WTC11 (cell line): Measurements from ENCODE around the gene STKLD1. TPM values are rescaled to one million over a fixed set of nuclear protein-coding genes. Genes with fewer than 3 reads are reported as not detected.

Experiments used
- ATAC-seq: fragments of 200-7000 bp; cut with Tn5 transposase; 2 replicates; pipeline ENCODE4 v1.10.0; 2021; ENCODE audit warnings: mild to moderate bottlenecking, moderate library complexity
- CTCF ChIA-PET: fragments of 300-600 bp; sonication (Branson Sonifier 250); formaldehyde crosslinking; loops from one replicate; lab custom pipeline; 2021; ENCODE audit warnings: antibody characterized with exemption; lab: Charles Lee
- POLR2A ChIA-PET: fragments of 350-600 bp; sonication (Branson Sonifier 250); formaldehyde crosslinking; loops from one replicate; lab custom pipeline; 2021; ENCODE audit warnings: antibody characterized with exemption; lab: Charles Lee
- DNase-seq: peaks from one replicate; pipeline ENCODE4 v3.0.0; 2021; ENCODE audit warnings: low spot score
- H3K27ac Mint-ChIP-seq: 2 replicates; pipeline ENCODE4 v1.8.0; 2021; ENCODE audit warnings: mixed read lengths
- H3K27me3 Mint-ChIP-seq: 2 replicates; pipeline ENCODE4 v1.8.0; 2021; ENCODE audit warnings: low read depth, mild to moderate bottlenecking, moderate library complexity, mixed read lengths
- H3K36me3 Mint-ChIP-seq: 2 replicates; pipeline ENCODE4 v1.8.0; 2021; ENCODE audit warnings: mixed read lengths
- H3K4me1 Mint-ChIP-seq: 2 replicates; pipeline ENCODE4 v1.8.0; 2022; ENCODE audit warnings: mixed read lengths
- H3K4me3 Mint-ChIP-seq: 2 replicates; pipeline ENCODE4 v1.8.0; 2021; ENCODE audit warnings: mild to moderate bottlenecking, moderate library complexity, mixed read lengths
- H3K9me3 Mint-ChIP-seq: 2 replicates; pipeline ENCODE4 v1.8.0; 2021; ENCODE audit warnings: mixed read lengths
- ARID4B ChIP-seq: sonication (generic); formaldehyde crosslinking; IDR thresholded peaks from 2 replicates; pipeline ENCODE4 v1.8.0; 2023; ENCODE audit warnings: missing genetic modification reagents, mild to moderate bottlenecking, borderline replicate concordance
- ATF6 ChIP-seq: sonication (generic); formaldehyde crosslinking; IDR thresholded peaks from 2 replicates; pipeline ENCODE4 v1.8.1; 2023; ENCODE audit warnings: mild to moderate bottlenecking, missing genetic modification reagents
- CREM ChIP-seq: sonication (generic); formaldehyde crosslinking; IDR thresholded peaks from 2 replicates; pipeline ENCODE4 v1.8.1; 2022; ENCODE audit warnings: mild to moderate bottlenecking, missing genetic modification reagents, moderate library complexity
- E2F5 ChIP-seq: sonication (generic); formaldehyde crosslinking; IDR thresholded peaks from 2 replicates; pipeline ENCODE4 v1.8.1; 2022; ENCODE audit warnings: mild to moderate bottlenecking, moderate library complexity, missing genetic modification reagents
- ESRRA ChIP-seq: sonication (generic); formaldehyde crosslinking; IDR thresholded peaks from 2 replicates; pipeline ENCODE4 v1.8.1; 2022; ENCODE audit warnings: mild to moderate bottlenecking, missing genetic modification reagents, borderline replicate concordance
- FOXP4 ChIP-seq: sonication (generic); formaldehyde crosslinking; IDR thresholded peaks from 2 replicates; pipeline ENCODE4 v1.8.0; 2022; ENCODE audit warnings: mild to moderate bottlenecking, missing genetic modification reagents
- JUN ChIP-seq: sonication (generic); formaldehyde crosslinking; IDR thresholded peaks from 2 replicates; pipeline ENCODE4 v1.8.0; 2023; ENCODE audit warnings: mild to moderate bottlenecking, missing genetic modification reagents
- KAT7 ChIP-seq: sonication (generic); formaldehyde crosslinking; IDR thresholded peaks from 2 replicates; pipeline ENCODE4 v1.8.1; 2023; ENCODE audit warnings: missing genetic modification reagents, mild to moderate bottlenecking, borderline replicate concordance
- MLX ChIP-seq: sonication (generic); formaldehyde crosslinking; IDR thresholded peaks from 2 replicates; pipeline ENCODE4 v1.8.1; 2023; ENCODE audit warnings: mild to moderate bottlenecking, missing genetic modification reagents, moderate library complexity
- NFATC4 ChIP-seq: fragments of 250-450 bp; sonication (Bioruptor Pico); IDR thresholded peaks from 2 replicates; pipeline ENCODE4 v1.9.0; 2021; ENCODE audit warnings: mild to moderate bottlenecking
- NR2C2 ChIP-seq: sonication (generic); formaldehyde crosslinking; IDR thresholded peaks from 2 replicates; pipeline ENCODE4 v1.8.0; 2022; ENCODE audit warnings: mild to moderate bottlenecking, missing genetic modification reagents
- SMAD3 ChIP-seq: sonication (generic); formaldehyde crosslinking; IDR thresholded peaks from 2 replicates; pipeline ENCODE4 v1.8.0; 2022; ENCODE audit warnings: missing genetic modification reagents, mild to moderate bottlenecking, borderline replicate concordance
- SOX15 ChIP-seq: fragments of 250-450 bp; sonication (Bioruptor Pico); IDR thresholded peaks from 2 replicates; pipeline ENCODE4 v1.9.0; 2021; ENCODE audit warnings: mild to moderate bottlenecking
- SP1 ChIP-seq: sonication (generic); formaldehyde crosslinking; conservative IDR thresholded peaks from 2 replicates; pipeline ENCODE4 v1.8.1; 2022; ENCODE audit warnings: missing genetic modification reagents
- TCF7 ChIP-seq: sonication (generic); formaldehyde crosslinking; IDR thresholded peaks from 2 replicates; pipeline ENCODE4 v1.8.0; 2022; ENCODE audit warnings: mild to moderate bottlenecking, low read depth, missing genetic modification reagents, moderate library complexity
- ZBTB43 ChIP-seq: sonication (generic); formaldehyde crosslinking; IDR thresholded peaks from 2 replicates; pipeline ENCODE4 v1.8.1; 2023; ENCODE audit warnings: mild to moderate bottlenecking, missing genetic modification reagents
- ZNF263 ChIP-seq: sonication (generic); formaldehyde crosslinking; IDR thresholded peaks from 2 replicates; pipeline ENCODE4 v1.8.1; 2022; ENCODE audit warnings: low read depth, mild to moderate bottlenecking, moderate library complexity, missing genetic modification reagents
- ZNF423 ChIP-seq: fragments of 250-450 bp; sonication (Bioruptor Pico); IDR thresholded peaks from 2 replicates; pipeline ENCODE4 v2.1.2; 2022; ENCODE audit warnings: mild to moderate bottlenecking, moderate library complexity
- ZNF425 ChIP-seq: fragments of 250-450 bp; sonication (Bioruptor Pico); conservative IDR thresholded peaks from 2 replicates; pipeline ENCODE4 v1.9.0; 2021; ENCODE audit warnings: mild to moderate bottlenecking
- ZSCAN18 ChIP-seq: fragments of 250-450 bp; sonication (Bioruptor Pico); IDR thresholded peaks from 2 replicates; pipeline ENCODE4 v2.1.2; 2022; ENCODE audit warnings: mild to moderate bottlenecking, moderate library complexity
- total RNA-seq: library from RNA; stranded (reverse); gene quantifications from 3 replicates; pipeline ENCODE4 v1.2.3, GENCODE V29; 2021

STKLD1 gene
- total RNA-seq, 1 experiment from 2014 or later, result 0.98 TPM

GRCh38 chr9:133348718-133349573 is 27.2 kb upstream of the STKLD1 start:
- POLR2A ChIA-PET, result interaction anchor here (0.7 to 2.0 kb wide), 4 partner anchors 8 to 111 kb away, joined by 3 to 10 read pairs (median 5); partner anchors contain the start of genes CACFD1, REXO4, SURF1 and SURF2
- H3K27me3 Mint-ChIP-seq, result no peaks in the 10 kb centered on the region; the same call in 1 of the 2 replicates
- no peak for TF ChIP-seq JUN
- 0 out of 2 replicates have a peak, but pooled peaks have one; percentile 13 for TF ChIP-seq SMAD3 (CRISPR knock-in tag)
- peak; percentile 74; the same call in 1 of the 2 replicates for TF ChIP-seq NFATC4
- TF ChIP-seq KAT7 (CRISPR knock-in tag), result no peak
- no peak for TF ChIP-seq MLX
- TF ChIP-seq ZBTB43 (CRISPR knock-in tag), result no peak
- TF ChIP-seq ZNF425, result 0 out of 2 replicates have a peak, but pooled peaks have one; percentile 35
- 0 out of 2 replicates have a peak, but pooled peaks have one; percentile 7 for TF ChIP-seq FOXP4
- TF ChIP-seq ATF6 (CRISPR knock-in tag), result no peak
- TF ChIP-seq TCF7, result 0 out of 2 replicates have a peak, but pooled peaks have one; percentile 75
- TF ChIP-seq ZSCAN18 (CRISPR knock-in tag), result no peak
- peak; percentile 15; the same call in 1 of the 2 replicates for TF ChIP-seq ARID4B (CRISPR knock-in tag)
- no peak for TF ChIP-seq NR2C2 (CRISPR knock-in tag)
- no peak for TF ChIP-seq ESRRA (CRISPR knock-in tag)
- TF ChIP-seq ZNF263 (CRISPR knock-in tag), result no peak
- TF ChIP-seq SP1 (CRISPR knock-in tag), result no peak
- TF ChIP-seq ZNF423, result no peak
- TF ChIP-seq SOX15 (CRISPR knock-in tag), result no peak
- TF ChIP-seq CREM (CRISPR knock-in tag), result no peak
- TF ChIP-seq E2F5 (CRISPR knock-in tag), result no peak

More at GRCh38 chr9:133348718-133349573, 27.2 kb upstream of the STKLD1 start:
- DNase-seq (no peak), ATAC-seq (no peak)
- CTCF ChIA-PET, result interaction anchor here (1.1 to 2.3 kb wide), 5 partner anchors 8 to 163 kb away, joined by 3 to 8 read pairs (median 6); partner anchors contain the start of genes SURF1 and SURF2
- H3K9me3 Mint-ChIP-seq, result no peaks in the 10 kb centered on the region
- peak overlapping the region; percentile 98 for H3K4me3 Mint-ChIP-seq
- H3K36me3 Mint-ChIP-seq, result peaks cover 69% of the 10 kb centered on the region
- H3K4me1 Mint-ChIP-seq, result peaks cover 26% of the 10 kb centered on the region
- H3K27ac Mint-ChIP-seq, result peak overlapping the region; percentile 95
